CD4-positive, alpha-beta T cell (primary cell): ENCODE data around the gene GNAQ. TPM values are rescaled to one million over a fixed set of nuclear protein-coding genes. Genes with fewer than 3 reads are reported as not detected.

Experiments used
- ATAC-seq: fragments of 200-7000 bp; cut with Tn5 transposase; one replicate; pipeline ENCODE4 v1.10.0; 2022; ENCODE audit warnings: mild to moderate bottlenecking; ENCODE audit not compliant: poor library complexity
- CTCF ChIA-PET: fragments of 350-600 bp; sonication (Branson Sonifier 250); formaldehyde crosslinking; loops from one replicate; lab custom pipeline; 2021; ENCODE audit warnings: antibody characterized with exemption, inconsistent platforms; lab: Charles Lee
- POLR2A ChIA-PET: fragments of 350-600 bp; sonication (Branson Sonifier 250); formaldehyde crosslinking; loops from one replicate; lab custom pipeline; 2021; ENCODE audit warnings: antibody characterized with exemption, inconsistent platforms; lab: Charles Lee
- DNase-seq, 14 experiments: peaks; one replicate each; pipeline ENCODE4 v3.0.0-alpha.2; 2013 to 2020; ENCODE audit warnings: mixed read lengths in 2 of 14
- H3K27ac ChIP-seq, 2 donors: one replicate each; pipeline versions ENCODE4 v1.5.1 to v1.7.0; 2013; ENCODE audit warnings: low read length in 2 of 2, low read depth in 1 of 2, mild to moderate bottlenecking in 1 of 2
- H3K27me3 ChIP-seq, 2 experiments: 1 replicate in 1 of 2; 2 replicates in 1 of 2; pipeline versions ENCODE4 v1.6.1 to v1.7.0; 2013; ENCODE audit warnings: low read length in 2 of 2, control low read depth in 1 of 2, mild to moderate bottlenecking in 1 of 2, moderate library complexity in 1 of 2; ENCODE audit not compliant: insufficient read depth in 2 of 2, control insufficient read depth in 1 of 2
- H3K36me3 ChIP-seq: one replicate; pipeline ENCODE4 v1.6.1; 2013; ENCODE audit warnings: low read length, control low read depth; ENCODE audit not compliant: insufficient read depth
- H3K4me1 ChIP-seq: one replicate; pipeline ENCODE4 v1.6.1; 2013; ENCODE audit warnings: low read length, control low read depth; ENCODE audit not compliant: insufficient read depth
- H3K4me3 ChIP-seq: one replicate; pipeline ENCODE4 v1.5.1; 2013; ENCODE audit warnings: mild to moderate bottlenecking, low read length, moderate library complexity
- H3K9me3 ChIP-seq, 2 experiments: 1 replicate in 1 of 2; 2 replicates in 1 of 2; pipeline versions ENCODE4 v1.6.1 to v1.7.0; 2013; ENCODE audit warnings: low read length in 2 of 2, mild to moderate bottlenecking in 2 of 2, control low read depth in 1 of 2, moderate library complexity in 1 of 2; ENCODE audit not compliant: control insufficient read depth in 1 of 2, insufficient read depth in 1 of 2
- H3K27ac Mint-ChIP-seq: one replicate; pipeline ENCODE4 v1.8.0; 2020; ENCODE audit warnings: mixed read lengths
- H3K27me3 Mint-ChIP-seq: one replicate; pipeline ENCODE4 v1.8.0; 2021; ENCODE audit warnings: mixed read lengths
- H3K36me3 Mint-ChIP-seq: one replicate; pipeline ENCODE4 v1.8.0; 2021; ENCODE audit warnings: low read depth, mixed read lengths
- H3K4me1 Mint-ChIP-seq: one replicate; pipeline ENCODE4 v1.8.0; 2021; ENCODE audit warnings: low read depth, mixed read lengths
- H3K4me3 Mint-ChIP-seq: one replicate; pipeline ENCODE4 v1.8.0; 2020; ENCODE audit warnings: mild to moderate bottlenecking, mixed read lengths
- H3K9me3 Mint-ChIP-seq: one replicate; pipeline ENCODE4 v1.8.0; 2020; ENCODE audit warnings: mixed read lengths
- CTCF ChIP-seq: fragments of 200-600 bp; IDR thresholded peaks from one replicate; pipeline ENCODE4 v1.8.0; 2022; ENCODE audit warnings: antibody characterized with exemption, mild to moderate bottlenecking
- intact Hi-C, 2 experiments: fragments of 100-400 bp; cut with DNase I in 1 of 2; cut with micrococcal nuclease in 1 of 2; formaldehyde crosslinking; loops; one replicate each; pipeline versions ENCODE4 v1.15.1 to v1.9.0; 2023 to 2025; cut with DNase I, micrococcal nuclease
- total RNA-seq, 174 experiments: library from RNA in 2 of 174; stranded (reverse) in 2 of 174; gene quantifications; one replicate each; pipeline ENCODE4 v1.2.3 and lab custom pipeline; 2021 to 2026

The GNAQ gene
- total RNA-seq, 2 experiments from 2014 or later = 55.5 to 55.9 TPM

DNA sequence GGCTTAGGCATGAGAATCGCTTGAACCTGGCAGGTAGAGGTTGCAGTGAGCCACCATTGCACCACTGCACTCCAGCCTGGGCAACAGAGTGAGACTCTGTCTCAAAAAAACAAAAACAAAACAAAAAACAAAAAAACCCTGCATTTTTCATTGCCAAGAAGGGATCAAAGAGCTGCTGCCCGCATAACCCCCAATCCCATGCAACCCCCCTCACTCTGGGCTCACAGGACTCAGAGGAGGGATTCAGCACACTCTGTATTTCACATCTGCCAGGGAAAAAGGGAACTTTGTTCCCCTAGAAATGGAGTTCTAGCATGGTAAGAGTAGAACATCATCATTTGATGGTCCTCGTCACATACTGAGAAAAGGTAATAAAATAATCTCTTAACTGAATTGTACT is 229.5 kb downstream of the GNAQ start:
- Mint-ChIP-seq H3K9me3 (no peaks in the 10 kb centered on the region), H3K27me3 (no peaks in the 10 kb centered on the region), H3K4me1 (peaks cover 20% of the 10 kb centered on the region), H3K27ac (no peak overlapping the region), H3K4me3 (no peak overlapping the region), H3K36me3 (peaks cover 78% of the 10 kb centered on the region)
- Histone ChIP-seq H3K9me3 (no peaks in the 10 kb centered on the region), H3K4me3 (no peak overlapping the region), H3K27me3 (no peaks in the 10 kb centered on the region), H3K27ac (no peak overlapping the region), H3K4me1 (no peaks in the 10 kb centered on the region), H3K36me3 (peaks cover 17% of the 10 kb centered on the region)
- no peak for TF ChIP-seq CTCF
- CTCF ChIA-PET = interaction anchor here (0.7 kb wide), 1 partner anchor 27 kb away, joined by 3 read pairs; no protein-coding TSS in a partner anchor
- DNase-seq = no peak
- POLR2A ChIA-PET = no interaction called here
- no peak for ATAC-seq
- intact Hi-C loops = no loop called here

GRCh38 chr9:77800924-77801551 is 230.6 kb downstream of the GNAQ start:
- Histone ChIP-seq H3K9me3 (no peaks in the 10 kb centered on the region), H3K27ac (no peak overlapping the region), H3K36me3 (peaks cover 13% of the 10 kb centered on the region), H3K27me3 (no peaks in the 10 kb centered on the region), H3K4me3 (no peak overlapping the region), H3K4me1 (no peaks in the 10 kb centered on the region)
- H3K27ac Mint-ChIP-seq = no peak overlapping the region
- H3K36me3 Mint-ChIP-seq = peaks cover 81% of the 10 kb centered on the region
- ChIA-PET CTCF (no interaction called here), POLR2A (no interaction called here)
- intact Hi-C loops = no loop called here
- DNase-seq (no peak), ATAC-seq (no peak)
- H3K4me3 Mint-ChIP-seq = no peak overlapping the region
- no peak for TF ChIP-seq CTCF
- no peaks in the 10 kb centered on the region for H3K27me3 Mint-ChIP-seq
- H3K9me3 Mint-ChIP-seq = no peaks in the 10 kb centered on the region
- H3K4me1 Mint-ChIP-seq = peaks cover 12% of the 10 kb centered on the region

DNA sequence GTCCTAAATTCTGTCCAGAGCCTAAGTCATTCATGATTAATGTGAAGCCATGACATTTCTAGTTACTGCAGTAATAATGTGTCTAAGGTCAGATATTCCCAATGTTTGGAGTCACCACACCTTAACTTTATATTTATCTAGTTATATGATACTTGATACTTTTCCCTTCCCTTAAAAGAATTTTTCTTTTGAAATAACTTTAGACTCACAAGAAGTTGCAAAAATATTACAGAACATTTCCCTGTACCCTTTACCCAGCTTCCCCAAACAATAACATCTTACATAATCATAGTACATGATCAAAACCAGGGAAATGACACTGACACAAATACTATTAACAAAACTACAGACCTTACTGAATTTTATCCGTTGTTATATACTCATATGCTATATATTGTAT is 233.5 kb downstream of the GNAQ start:
- Mint-ChIP-seq H3K36me3 (peaks cover 90% of the 10 kb centered on the region), H3K27me3 (no peaks in the 10 kb centered on the region), H3K9me3 (no peaks in the 10 kb centered on the region), H3K4me3 (no peak overlapping the region), H3K27ac (no peak overlapping the region), H3K4me1 (peaks cover 8% of the 10 kb centered on the region)
- no peak overlapping the region for H3K4me3 ChIP-seq
- no peak for TF ChIP-seq CTCF
- DNase-seq = no peak
- POLR2A ChIA-PET = no interaction called here
- no peak for ATAC-seq
- intact Hi-C loops = no loop called here
- no peaks in the 10 kb centered on the region for H3K9me3 ChIP-seq
- no peaks in the 10 kb centered on the region for H3K4me1 ChIP-seq
- no peak overlapping the region for H3K27ac ChIP-seq
- peaks cover 21% of the 10 kb centered on the region for H3K36me3 ChIP-seq
- no peaks in the 10 kb centered on the region for H3K27me3 ChIP-seq
- CTCF ChIA-PET = no interaction called here
